NCI-H524 treated with DMSO at 0.1 percent for 48 hours (cell line): Measurements from ENCODE around the gene SYCP3.
"Not testable (repeated sequence)": the region's sequence is repeated elsewhere in the genome, so short reads cannot be mapped to it uniquely, and the experiment has no call there.

Experiments
- DNase-seq: peaks from one replicate; lab custom pipeline; 2025; lab: John Stamatoyannopoulos, UW

The SYCP3 gene

DNA sequence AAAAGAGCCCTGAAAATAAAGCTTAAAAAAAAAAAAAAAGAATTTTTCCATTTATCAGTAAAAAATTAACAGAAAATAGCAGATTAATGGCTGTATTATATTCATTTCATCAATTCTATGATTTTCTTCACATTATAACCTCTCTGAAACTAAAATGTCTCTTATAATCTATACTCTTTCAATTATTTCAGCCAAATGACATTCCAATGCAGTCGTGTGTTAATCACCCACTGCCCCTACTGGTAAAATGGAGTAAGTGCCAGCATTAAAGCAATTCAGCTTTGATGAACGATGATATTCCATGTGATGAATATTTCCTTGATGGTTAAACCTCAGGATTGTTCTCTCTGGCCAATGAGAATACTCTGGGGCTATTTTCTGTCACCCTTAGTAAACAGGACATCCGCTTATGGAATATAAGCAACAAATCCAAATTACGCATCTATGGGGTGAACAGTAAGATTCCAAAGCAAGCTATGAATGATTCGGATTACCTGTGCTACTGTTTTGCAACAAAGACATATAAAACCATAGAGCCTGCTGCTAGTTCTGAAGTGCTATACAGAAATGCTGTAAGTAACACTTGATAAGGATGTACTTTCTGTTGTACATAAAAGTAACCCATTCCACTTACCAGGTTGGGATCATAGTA lies 20.3 kb upstream of the SYCP3 start:
- no peak for DNase-seq

DNA sequence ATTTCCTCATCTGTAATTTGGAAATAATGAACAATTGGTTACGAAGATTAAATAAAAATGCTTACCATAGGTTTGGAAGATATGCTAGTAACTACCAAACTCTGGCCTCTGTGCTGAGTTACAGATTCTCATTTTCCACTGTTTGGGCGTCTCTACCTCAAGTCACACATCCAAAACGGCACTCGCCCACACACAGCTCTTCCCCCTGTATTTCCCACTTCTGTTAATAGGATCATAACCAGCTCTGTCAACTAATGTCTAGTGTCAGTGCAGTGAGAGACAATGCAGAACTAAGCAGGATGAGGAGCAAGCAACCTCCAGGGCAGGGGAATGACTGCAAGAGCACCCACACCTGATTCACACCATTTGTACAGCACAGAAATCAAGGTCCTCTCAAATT lies 10.9 kb upstream of the SYCP3 start:
- DNase-seq, result no peak

- peak; percentile 27 for DNase-seq
Observed at GRCh38 chr12:101749657-101750056, 10.4 kb upstream of the SYCP3 start.

DNA sequence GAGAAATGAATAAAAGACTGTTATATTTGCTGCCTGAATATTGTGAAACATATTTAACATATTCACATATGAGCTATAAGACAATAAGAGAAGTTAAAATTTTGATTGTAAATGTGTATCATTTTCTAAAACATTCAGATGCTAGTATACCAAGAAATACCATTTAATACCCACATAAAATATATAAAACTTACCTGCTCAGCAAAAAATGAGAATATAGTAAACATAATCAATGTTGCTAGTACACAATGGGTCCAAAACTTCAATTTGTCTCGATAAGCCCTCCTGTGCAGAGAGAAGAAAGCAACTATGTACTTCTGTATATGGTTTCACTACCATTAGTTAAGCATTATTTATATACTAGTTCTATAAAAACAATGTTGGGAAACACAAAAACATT lies 9.6 kb upstream of the SYCP3 start:
- DNase-seq, result no peak

- DNase-seq, result no peak
Observed at GRCh38 chr12:101747697-101748096, 8.4 kb upstream of the SYCP3 start.

- DNase-seq, result no peak
Observed at GRCh38 chr12:101746661-101747060, 7.4 kb upstream of the SYCP3 start.

GRCh38 chr12:101746196-101746595 lies 6.9 kb upstream of the SYCP3 start:
- DNase-seq, result no peak

GRCh38 chr12:101745481-101745880 lies 6.2 kb upstream of the SYCP3 start:
- DNase-seq, result no peak

GRCh38 chr12:101743724-101744472 lies 4.6 kb upstream of the SYCP3 start:
- no peak for DNase-seq

DNA sequence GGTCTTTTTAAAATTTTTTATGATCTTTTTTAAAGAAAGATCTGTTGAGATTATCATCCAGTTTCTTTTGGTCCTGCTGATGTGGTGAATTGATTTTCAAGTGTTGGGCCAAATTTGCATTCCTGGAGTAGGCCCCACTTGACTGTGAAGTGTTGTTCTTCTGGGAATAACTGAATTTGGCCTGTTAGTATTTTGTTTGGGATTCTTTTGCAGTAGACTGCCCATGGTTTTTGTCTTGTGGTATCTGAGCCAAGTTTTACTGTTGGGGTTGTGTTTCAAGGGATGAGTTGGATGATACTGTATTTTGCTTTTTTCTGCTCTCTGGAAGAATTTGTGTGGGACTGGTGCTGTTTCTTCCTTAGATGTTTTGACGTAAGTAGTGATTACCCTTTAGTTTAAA lies 4.0 kb upstream of the SYCP3 start:
- no peak for DNase-seq

DNA sequence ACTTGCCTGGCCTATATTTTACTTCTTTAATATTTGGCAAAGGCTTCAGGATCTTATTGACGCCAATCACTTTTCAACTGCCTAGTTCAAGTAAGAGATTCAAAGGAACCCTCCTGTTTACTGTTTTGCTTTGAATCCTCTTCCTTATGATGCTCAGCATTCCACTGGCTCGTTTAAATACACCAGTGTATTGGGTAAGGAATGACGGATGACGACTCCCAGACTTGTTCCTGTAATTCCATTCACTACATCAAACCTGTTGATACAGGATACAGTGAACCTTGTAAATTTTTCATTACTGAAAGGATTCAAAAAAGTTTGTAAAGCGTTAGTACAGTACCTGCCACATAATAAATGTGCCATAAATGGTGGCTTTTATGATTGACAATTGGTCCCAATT lies 1.7 kb upstream of the SYCP3 start:
- no peak for DNase-seq

DNA sequence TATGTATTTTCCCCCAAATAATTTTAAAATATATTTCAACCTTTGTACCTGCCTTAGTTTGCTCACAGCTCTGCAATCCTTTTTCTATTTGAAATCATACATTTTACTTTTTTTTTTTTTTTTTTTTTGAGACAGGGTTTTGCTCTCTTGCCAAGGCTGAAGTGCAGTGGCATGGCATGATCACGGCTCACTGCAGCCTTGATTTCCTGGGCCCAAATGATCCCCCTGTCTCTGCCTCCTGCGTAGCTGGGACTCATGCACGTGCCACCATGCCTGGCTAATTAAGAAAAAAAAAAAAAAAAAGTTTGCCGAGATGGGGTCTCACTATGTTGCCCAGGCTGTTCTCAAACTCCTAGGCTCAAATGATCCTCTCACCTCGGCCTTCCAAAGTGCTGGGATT lies 1.3 kb upstream of the SYCP3 start:
- DNase-seq, result no peak

- no peak for DNase-seq
Observed at GRCh38 chr12:101737476-101737875, 1.8 kb downstream of the SYCP3 start.

DNA sequence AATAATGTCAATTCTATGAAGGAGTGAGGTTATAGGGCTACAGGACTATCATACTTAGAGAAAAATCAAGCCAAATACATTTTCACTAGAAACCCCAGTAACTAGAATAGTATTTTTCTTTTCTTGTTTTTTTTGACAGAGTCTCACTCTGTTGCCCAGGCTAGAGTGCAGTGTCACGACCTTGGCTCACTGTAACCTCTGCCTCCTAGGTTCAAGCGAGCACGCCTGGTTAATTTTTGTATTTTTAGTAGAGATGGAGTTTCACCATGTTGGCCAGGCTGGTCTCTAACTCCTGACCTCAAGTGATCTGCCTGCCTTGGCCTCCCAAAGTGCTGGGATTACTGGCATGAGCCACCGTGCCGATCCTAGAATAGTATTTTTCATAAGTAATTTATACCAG lies 4.8 kb downstream of the SYCP3 start:
- not testable (repeated sequence) for DNase-seq

GRCh38 chr12:101733166-101733565 lies 6.1 kb downstream of the SYCP3 start:
- no peak for DNase-seq

GRCh38 chr12:101732318-101732717 lies 6.9 kb downstream of the SYCP3 start:
- DNase-seq, result no peak

DNA sequence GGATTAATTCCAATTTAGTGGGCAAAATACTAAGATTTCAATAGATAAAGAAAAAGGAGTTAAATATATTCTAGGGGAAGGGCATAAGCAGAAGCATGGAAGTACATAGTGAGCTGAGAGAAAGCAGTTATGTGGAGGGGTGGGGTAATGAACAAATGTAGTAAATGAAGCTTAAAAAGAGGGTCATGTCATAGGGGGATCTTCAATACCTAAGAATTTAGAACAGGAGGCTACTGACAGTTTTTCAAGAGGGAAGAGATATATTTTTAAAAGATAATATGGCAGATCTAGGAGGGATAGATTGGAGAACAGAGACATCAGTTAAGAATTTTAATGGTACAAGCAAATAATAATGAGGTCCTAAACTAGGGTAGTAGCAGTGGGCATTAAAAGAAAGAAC lies 9.4 kb downstream of the SYCP3 start:
- DNase-seq, result no peak

DNA sequence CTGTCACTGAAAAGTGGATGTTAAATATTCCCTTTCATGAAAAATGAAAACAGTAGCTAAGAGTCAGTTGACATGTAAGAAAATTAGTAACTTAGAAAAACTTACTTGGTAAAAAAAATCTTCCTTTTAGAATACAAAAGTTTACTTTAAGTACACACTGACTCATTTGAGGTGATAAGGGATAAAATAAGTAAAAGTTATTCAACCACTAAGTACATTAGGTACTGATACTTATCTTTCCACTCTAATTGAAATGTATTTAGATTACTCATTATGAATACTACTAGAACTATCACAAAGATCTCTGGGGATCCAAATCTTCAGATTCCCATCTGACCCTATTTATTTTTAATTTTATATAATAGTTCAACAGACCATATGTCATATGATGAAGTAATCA lies 12.2 kb downstream of the SYCP3 start:
- no peak for DNase-seq

DNA sequence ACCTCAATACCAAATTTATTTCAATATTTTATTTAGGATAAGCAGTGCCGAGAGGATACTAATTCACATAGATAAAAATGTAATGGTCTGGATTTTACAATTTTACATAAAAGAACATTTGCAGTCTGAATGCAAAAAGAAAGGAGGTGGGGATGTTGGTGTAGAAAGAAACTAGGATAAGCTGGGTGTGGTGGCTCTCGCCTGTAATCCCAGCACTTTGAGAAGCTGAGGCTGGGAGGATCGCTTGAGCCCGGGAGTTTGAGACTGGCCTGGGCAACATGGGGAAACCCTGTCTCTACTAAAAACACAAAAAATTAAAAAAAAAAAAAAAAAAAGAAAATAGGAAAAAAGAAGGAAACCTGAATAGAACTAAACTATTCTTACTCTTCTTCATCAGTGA lies 16.9 kb downstream of the SYCP3 start:
- DNase-seq, result no peak

GRCh38 chr12:101720118-101720517 lies 19.1 kb downstream of the SYCP3 start:
- no peak for DNase-seq

- DNase-seq, result no peak
Observed at GRCh38 chr12:101719566-101719965, 19.7 kb downstream of the SYCP3 start.

DNA sequence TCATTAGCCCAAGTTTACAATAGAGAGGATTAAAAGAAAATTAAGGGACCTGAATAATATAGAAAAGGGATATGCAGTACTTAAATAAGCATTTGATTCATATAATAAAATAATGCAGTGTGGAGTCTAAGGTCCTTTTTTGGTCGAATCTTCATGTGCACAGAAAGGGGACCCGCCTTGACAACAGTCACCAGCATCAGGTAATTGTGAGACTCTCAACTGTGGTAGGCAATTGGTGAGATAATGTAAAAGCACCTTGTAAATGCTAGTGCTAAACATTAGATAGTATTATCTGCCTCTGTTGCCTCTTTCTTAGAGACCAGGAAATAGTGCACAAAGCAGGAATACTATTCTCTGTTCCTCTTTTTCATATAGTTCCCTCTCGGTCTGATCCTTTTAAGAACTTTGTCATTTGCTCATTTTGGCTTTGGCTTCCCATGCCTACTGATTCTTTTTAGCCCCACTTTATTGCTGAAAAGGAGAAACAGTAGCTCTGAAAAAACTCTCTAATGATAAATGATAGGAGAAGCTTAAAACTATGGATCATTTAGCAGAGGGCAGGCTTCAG lies 24.3 kb downstream of the SYCP3 start:
- DNase-seq, result no peak

- no peak for DNase-seq
Observed at GRCh38 chr12:101713930-101714329, 25.3 kb downstream of the SYCP3 start.
